ENCODE measurements around the gene SGIP1. TPM values are rescaled to one million over a fixed set of nuclear protein-coding genes. Genes with fewer than 3 reads are reported as not detected.
"Not testable (repeated sequence)": the region's sequence is repeated elsewhere in the genome, so short reads cannot be mapped to it uniquely, and the experiment has no call there.

SGIP1 gene
- polyA plus RNA-seq, 1 of the 3 experiments (the other 2 are of a cell fraction), result 15.5 TPM

DNA sequence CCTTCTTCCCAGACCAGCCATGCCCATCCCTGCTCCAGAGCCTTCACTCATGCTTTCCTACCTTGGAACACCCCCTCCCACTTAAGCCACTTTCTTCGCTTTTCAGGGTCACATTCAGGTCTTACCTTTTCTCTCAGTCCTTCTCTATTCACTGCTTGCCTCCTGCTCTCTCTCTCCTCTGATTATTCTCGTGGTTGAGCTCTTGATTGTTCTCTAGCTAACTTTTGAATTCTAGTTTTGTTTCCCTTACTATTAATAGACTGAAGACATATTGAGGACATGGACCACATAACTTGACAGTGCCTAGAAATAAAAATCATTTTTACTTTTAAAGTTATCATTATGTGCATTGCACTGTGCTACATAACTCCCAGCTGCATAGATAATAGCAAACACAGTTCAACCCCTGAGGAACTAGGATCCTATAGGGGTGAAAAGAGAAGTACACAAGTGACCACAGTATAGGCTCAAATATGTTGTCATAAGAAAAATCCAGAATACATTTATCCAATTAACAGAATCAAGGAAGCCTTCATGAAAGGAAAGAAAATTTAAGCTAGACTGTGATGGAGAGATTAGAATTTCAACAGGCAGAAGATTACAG lies 245.6 kb downstream of the SGIP1 start:
- ChIA-PET POLR2A (no interaction called here), CTCF (interaction anchor here (1.2 to 1.4 kb wide), 2 partner anchors 13 to 16 kb away, joined by 3 to 5 read pairs; no protein-coding TSS in a partner anchor)
- H3K79me2 ChIP-seq (ENCODE audit: insufficient read depth), result no peaks in the 10 kb centered on the region
- no peaks in the 10 kb centered on the region for H4K20me1 ChIP-seq (ENCODE audit: insufficient read depth)
- H3K4me3 ChIP-seq (ENCODE audit: low read depth in 2 of 2, low read length in 1 of 2), result no peak overlapping the region
- TF ChIP-seq YY1 (IDR thresholded peaks at IDR 0.05; ENCODE audit: low read depth) (no peak), TCF12 (IDR thresholded peaks at IDR 0.05) (no peak), NRF1 (IDR thresholded peaks at IDR 0.05; ENCODE audit: low read depth, low read length) (no peak), TEAD4 (IDR thresholded peaks at IDR 0.05; ENCODE audit: borderline replicate concordance, insufficient read depth) (no peak), POLR2AphosphoS5 (IDR thresholded peaks at IDR 0.05; ENCODE audit: low read depth, low read length) (no peak), FOXJ3 (CRISPR knock-in tag; IDR thresholded peaks at IDR 0.05) (no peak), FOSL2 (IDR thresholded peaks at IDR 0.05; ENCODE audit: borderline replicate concordance, low read depth) (no peak)
- TF ChIP-seq, protein P1, sequence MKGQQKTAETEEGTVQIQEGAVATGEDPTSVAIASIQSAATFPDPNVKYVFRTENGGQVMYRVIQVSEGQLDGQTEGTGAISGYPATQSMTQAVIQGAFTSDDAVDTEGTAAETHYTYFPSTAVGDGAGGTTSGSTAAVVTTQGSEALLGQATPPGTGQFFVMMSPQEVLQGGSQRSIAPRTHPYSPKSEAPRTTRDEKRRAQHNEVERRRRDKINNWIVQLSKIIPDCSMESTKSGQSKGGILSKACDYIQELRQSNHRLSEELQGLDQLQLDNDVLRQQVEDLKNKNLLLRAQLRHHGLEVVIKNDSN (IDR thresholded peaks at IDR 0.05; ENCODE audit: borderline replicate concordance, low read depth), result no peak
- TF ChIP-seq, protein P2, sequence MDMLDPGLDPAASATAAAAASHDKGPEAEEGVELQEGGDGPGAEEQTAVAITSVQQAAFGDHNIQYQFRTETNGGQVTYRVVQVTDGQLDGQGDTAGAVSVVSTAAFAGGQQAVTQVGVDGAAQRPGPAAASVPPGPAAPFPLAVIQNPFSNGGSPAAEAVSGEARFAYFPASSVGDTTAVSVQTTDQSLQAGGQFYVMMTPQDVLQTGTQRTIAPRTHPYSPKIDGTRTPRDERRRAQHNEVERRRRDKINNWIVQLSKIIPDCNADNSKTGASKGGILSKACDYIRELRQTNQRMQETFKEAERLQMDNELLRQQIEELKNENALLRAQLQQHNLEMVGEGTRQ (IDR thresholded peaks at IDR 0.05; ENCODE audit: borderline replicate concordance, low read depth, low read length), result no peak
- TF ChIP-seq, protein P3, sequence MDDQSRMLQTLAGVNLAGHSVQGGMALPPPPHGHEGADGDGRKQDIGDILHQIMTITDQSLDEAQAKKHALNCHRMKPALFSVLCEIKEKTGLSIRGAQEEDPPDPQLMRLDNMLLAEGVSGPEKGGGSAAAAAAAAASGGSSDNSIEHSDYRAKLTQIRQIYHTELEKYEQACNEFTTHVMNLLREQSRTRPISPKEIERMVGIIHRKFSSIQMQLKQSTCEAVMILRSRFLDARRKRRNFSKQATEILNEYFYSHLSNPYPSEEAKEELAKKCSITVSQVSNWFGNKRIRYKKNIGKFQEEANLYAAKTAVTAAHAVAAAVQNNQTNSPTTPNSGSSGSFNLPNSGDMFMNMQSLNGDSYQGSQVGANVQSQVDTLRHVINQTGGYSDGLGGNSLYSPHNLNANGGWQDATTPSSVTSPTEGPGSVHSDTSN (IDR thresholded peaks at IDR 0.05), result no peak
- TF ChIP-seq, protein P4, sequence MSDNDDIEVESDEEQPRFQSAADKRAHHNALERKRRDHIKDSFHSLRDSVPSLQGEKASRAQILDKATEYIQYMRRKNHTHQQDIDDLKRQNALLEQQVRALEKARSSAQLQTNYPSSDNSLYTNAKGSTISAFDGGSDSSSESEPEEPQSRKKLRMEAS (IDR thresholded peaks at IDR 0.05; ENCODE audit: low read depth), result no peak
- TF ChIP-seq, protein P5, sequence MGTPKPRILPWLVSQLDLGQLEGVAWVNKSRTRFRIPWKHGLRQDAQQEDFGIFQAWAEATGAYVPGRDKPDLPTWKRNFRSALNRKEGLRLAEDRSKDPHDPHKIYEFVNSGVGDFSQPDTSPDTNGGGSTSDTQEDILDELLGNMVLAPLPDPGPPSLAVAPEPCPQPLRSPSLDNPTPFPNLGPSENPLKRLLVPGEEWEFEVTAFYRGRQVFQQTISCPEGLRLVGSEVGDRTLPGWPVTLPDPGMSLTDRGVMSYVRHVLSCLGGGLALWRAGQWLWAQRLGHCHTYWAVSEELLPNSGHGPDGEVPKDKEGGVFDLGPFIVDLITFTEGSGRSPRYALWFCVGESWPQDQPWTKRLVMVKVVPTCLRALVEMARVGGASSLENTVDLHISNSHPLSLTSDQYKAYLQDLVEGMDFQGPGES (IDR thresholded peaks at IDR 0.05; ENCODE audit: low read depth, low read length), result no peak
- TF ChIP-seq, protein P6, sequence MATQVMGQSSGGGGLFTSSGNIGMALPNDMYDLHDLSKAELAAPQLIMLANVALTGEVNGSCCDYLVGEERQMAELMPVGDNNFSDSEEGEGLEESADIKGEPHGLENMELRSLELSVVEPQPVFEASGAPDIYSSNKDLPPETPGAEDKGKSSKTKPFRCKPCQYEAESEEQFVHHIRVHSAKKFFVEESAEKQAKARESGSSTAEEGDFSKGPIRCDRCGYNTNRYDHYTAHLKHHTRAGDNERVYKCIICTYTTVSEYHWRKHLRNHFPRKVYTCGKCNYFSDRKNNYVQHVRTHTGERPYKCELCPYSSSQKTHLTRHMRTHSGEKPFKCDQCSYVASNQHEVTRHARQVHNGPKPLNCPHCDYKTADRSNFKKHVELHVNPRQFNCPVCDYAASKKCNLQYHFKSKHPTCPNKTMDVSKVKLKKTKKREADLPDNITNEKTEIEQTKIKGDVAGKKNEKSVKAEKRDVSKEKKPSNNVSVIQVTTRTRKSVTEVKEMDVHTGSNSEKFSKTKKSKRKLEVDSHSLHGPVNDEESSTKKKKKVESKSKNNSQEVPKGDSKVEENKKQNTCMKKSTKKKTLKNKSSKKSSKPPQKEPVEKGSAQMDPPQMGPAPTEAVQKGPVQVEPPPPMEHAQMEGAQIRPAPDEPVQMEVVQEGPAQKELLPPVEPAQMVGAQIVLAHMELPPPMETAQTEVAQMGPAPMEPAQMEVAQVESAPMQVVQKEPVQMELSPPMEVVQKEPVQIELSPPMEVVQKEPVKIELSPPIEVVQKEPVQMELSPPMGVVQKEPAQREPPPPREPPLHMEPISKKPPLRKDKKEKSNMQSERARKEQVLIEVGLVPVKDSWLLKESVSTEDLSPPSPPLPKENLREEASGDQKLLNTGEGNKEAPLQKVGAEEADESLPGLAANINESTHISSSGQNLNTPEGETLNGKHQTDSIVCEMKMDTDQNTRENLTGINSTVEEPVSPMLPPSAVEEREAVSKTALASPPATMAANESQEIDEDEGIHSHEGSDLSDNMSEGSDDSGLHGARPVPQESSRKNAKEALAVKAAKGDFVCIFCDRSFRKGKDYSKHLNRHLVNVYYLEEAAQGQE (IDR thresholded peaks at IDR 0.05; ENCODE audit: low read depth, low read length), result no peak
- H3K4me2 ChIP-seq, result no peak overlapping the region
- no peaks in the 10 kb centered on the region; a peak in 2 of 4 replicates for H3K4me1 ChIP-seq (ENCODE audit: control insufficient read depth in 1 of 2, insufficient read depth in 2 of 2, low read depth in 1 of 2, low read length in 1 of 2)
- H3F3A ChIP-seq (replicated peaks; ENCODE audit: insufficient read depth), result no peaks in the 10 kb centered on the region
- H3K27ac ChIP-seq (ENCODE audit: low read depth in 2 of 2, low read length in 1 of 2), result no peak overlapping the region
- no peaks in the 10 kb centered on the region for H3K36me3 ChIP-seq (replicated peaks in 1 of 2; ENCODE audit: control insufficient read depth in 1 of 2, insufficient read depth in 2 of 2, low read length in 1 of 2)
- 20% methylated on average over 2 of the region's 2 CpGs for WGBS (ENCODE audit: low lambda C conversion rate)
- H3K9me2 ChIP-seq, result no peaks in the 10 kb centered on the region
- H3K9me3 ChIP-seq, result no peaks in the 10 kb centered on the region
- H3K27me3 ChIP-seq (ENCODE audit: insufficient read depth), result no peaks in the 10 kb centered on the region
- DNase-seq, result no peak
- H3K9ac ChIP-seq, result no peak overlapping the region
- no peak overlapping the region for H2AFZ ChIP-seq (ENCODE audit: low read depth)

DNA sequence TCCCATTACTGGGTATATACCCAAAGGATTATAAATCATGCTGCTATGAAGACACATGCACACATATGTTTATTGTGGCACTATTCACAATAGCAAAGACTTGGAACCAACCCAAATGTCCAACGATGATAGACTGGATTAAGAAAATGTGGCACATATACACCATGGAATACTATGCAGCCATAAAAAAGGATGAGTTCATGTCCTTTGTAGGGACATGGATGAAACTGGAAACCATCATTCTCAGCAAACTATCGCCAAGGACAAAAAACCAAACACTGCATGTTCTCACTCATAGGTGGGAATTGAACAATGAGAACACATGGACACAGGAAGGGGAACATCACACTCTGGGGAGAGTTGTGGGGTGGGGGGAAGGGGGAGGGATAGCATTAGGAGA lies 251.8 kb downstream of the SGIP1 start:
- H3K27ac ChIP-seq (ENCODE audit: low read depth in 2 of 2, low read length in 1 of 2); H3F3A ChIP-seq (replicated peaks; ENCODE audit: insufficient read depth); H2AFZ ChIP-seq (ENCODE audit: low read depth); DNase-seq; H3K4me2 ChIP-seq; H3K4me1 ChIP-seq (ENCODE audit: control insufficient read depth in 1 of 2, insufficient read depth in 2 of 2, low read depth in 1 of 2, low read length in 1 of 2); H3K9me2 ChIP-seq; H3K9me3 ChIP-seq; H3K9ac ChIP-seq; CTCF ChIA-PET; H4K20me1 ChIP-seq (ENCODE audit: insufficient read depth); H3K27me3 ChIP-seq (ENCODE audit: insufficient read depth); H3K79me2 ChIP-seq (ENCODE audit: insufficient read depth); H3K36me3 ChIP-seq (replicated peaks in 1 of 2; ENCODE audit: control insufficient read depth in 1 of 2, insufficient read depth in 2 of 2, low read length in 1 of 2); POLR2A ChIA-PET; H3K4me3 ChIP-seq (ENCODE audit: low read depth in 2 of 2, low read length in 1 of 2): not testable (repeated sequence)
- 20% methylated on average over 2 of the region's 2 CpGs for WGBS (ENCODE audit: low lambda C conversion rate)

All from SK-N-SH (cell line).